ENCODE results near the gene EDIL3. TPM values are rescaled to one million over a fixed set of nuclear protein-coding genes. Genes with fewer than 3 reads are reported as not detected.

The EDIL3 gene
- total RNA-seq, 1 donor from 2014 or later: 220 TPM

GRCh38 chr5:84149094-84149493 lies 235.6 kb downstream of the EDIL3 start:
- DNase-seq: no peak
- peak overlapping the region; percentile 73 for H3K27ac Mint-ChIP-seq (ENCODE audit: unreplicated experiment)
- H3K4me3 Mint-ChIP-seq (ENCODE audit: unreplicated experiment): no peak overlapping the region
- no peaks in the 10 kb centered on the region for H3K27me3 Mint-ChIP-seq (ENCODE audit: unreplicated experiment)
- H3K36me3 Mint-ChIP-seq (ENCODE audit: unreplicated experiment): no peaks in the 10 kb centered on the region
- H3K9me3 Mint-ChIP-seq (ENCODE audit: unreplicated experiment): no peaks in the 10 kb centered on the region
- H3K4me1 Mint-ChIP-seq (ENCODE audit: low read depth, unreplicated experiment): peaks cover 25% of the 10 kb centered on the region
- TF ChIP-seq CTCF (IDR thresholded peaks at IDR 0.05; ENCODE audit: partially characterized antibody, unreplicated experiment): no peak

- peaks cover 25% of the 10 kb centered on the region for H3K4me1 Mint-ChIP-seq (ENCODE audit: low read depth, unreplicated experiment)
- H3K27ac Mint-ChIP-seq (ENCODE audit: unreplicated experiment): peak overlapping the region; percentile 73
- TF ChIP-seq CTCF (IDR thresholded peaks at IDR 0.05; ENCODE audit: partially characterized antibody, unreplicated experiment): no peak
- no peaks in the 10 kb centered on the region for H3K36me3 Mint-ChIP-seq (ENCODE audit: unreplicated experiment)
- DNase-seq: no peak
- no peak overlapping the region for H3K4me3 Mint-ChIP-seq (ENCODE audit: unreplicated experiment)
- H3K27me3 Mint-ChIP-seq (ENCODE audit: unreplicated experiment): no peaks in the 10 kb centered on the region
- no peaks in the 10 kb centered on the region for H3K9me3 Mint-ChIP-seq (ENCODE audit: unreplicated experiment)
Observed at GRCh38 chr5:84148651-84149050, 236.0 kb downstream of the EDIL3 start.

GRCh38 chr5:84137541-84137940 lies 247.1 kb downstream of the EDIL3 start:
- H3K4me1 Mint-ChIP-seq (ENCODE audit: low read depth, unreplicated experiment): peaks cover 3% of the 10 kb centered on the region
- no peak for TF ChIP-seq CTCF (IDR thresholded peaks at IDR 0.05; ENCODE audit: partially characterized antibody, unreplicated experiment)
- DNase-seq: no peak

GRCh38 chr5:84131372-84131771 lies 253.3 kb downstream of the EDIL3 start:
- Mint-ChIP-seq H3K27me3 (ENCODE audit: unreplicated experiment) (no peaks in the 10 kb centered on the region), H3K4me1 (ENCODE audit: low read depth, unreplicated experiment) (peaks cover 22% of the 10 kb centered on the region), H3K27ac (ENCODE audit: unreplicated experiment) (no peak overlapping the region), H3K36me3 (ENCODE audit: unreplicated experiment) (no peaks in the 10 kb centered on the region), H3K4me3 (ENCODE audit: unreplicated experiment) (no peak overlapping the region), H3K9me3 (ENCODE audit: unreplicated experiment) (no peaks in the 10 kb centered on the region)
- DNase-seq: no peak
- TF ChIP-seq CTCF (IDR thresholded peaks at IDR 0.05; ENCODE audit: partially characterized antibody, unreplicated experiment): no peak

More at GRCh38 chr5:84137541-84137940, 247.1 kb downstream of the EDIL3 start:
- H3K4me3 Mint-ChIP-seq (ENCODE audit: unreplicated experiment): no peak overlapping the region
- H3K27ac Mint-ChIP-seq (ENCODE audit: unreplicated experiment): no peak overlapping the region
- no peaks in the 10 kb centered on the region for H3K9me3 Mint-ChIP-seq (ENCODE audit: unreplicated experiment)
- no peaks in the 10 kb centered on the region for H3K36me3 Mint-ChIP-seq (ENCODE audit: unreplicated experiment)
- H3K27me3 Mint-ChIP-seq (ENCODE audit: unreplicated experiment): no peaks in the 10 kb centered on the region

DNA sequence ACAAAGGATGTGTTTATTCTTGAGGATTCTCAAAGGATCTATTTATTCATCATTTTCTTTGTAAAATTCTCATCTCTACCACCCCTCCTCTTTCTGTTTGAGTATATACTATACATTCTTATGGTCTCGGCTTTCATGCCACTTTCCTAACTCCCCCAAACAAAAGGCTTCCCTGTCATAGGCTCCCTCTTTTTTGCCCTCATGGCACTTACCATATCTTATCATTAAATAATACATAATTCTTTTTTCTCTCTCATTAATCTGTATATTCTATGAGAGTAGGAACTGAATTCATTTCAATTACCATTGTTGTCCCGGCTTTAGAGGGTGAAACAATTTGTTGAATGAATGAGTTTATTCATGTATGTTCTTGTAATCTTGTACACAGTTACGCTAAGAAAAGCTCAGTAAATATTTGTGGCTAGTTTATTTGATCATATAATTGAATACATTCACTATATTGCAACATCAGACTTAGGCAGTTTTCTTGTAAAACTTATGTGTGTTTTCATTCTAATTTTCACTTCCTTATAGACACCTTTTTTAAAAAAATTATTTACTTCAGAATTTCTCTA lies 254.6 kb downstream of the EDIL3 start:
- H3K36me3 Mint-ChIP-seq (ENCODE audit: unreplicated experiment): no peaks in the 10 kb centered on the region
- DNase-seq: no peak
- no peak for TF ChIP-seq CTCF (IDR thresholded peaks at IDR 0.05; ENCODE audit: partially characterized antibody, unreplicated experiment)
- peaks cover 2% of the 10 kb centered on the region for H3K27me3 Mint-ChIP-seq (ENCODE audit: unreplicated experiment)
- peaks cover 2% of the 10 kb centered on the region for H3K9me3 Mint-ChIP-seq (ENCODE audit: unreplicated experiment)
- H3K4me1 Mint-ChIP-seq (ENCODE audit: low read depth, unreplicated experiment): peaks cover 25% of the 10 kb centered on the region
- no peak overlapping the region for H3K4me3 Mint-ChIP-seq (ENCODE audit: unreplicated experiment)
- no peak overlapping the region for H3K27ac Mint-ChIP-seq (ENCODE audit: unreplicated experiment)
